ENCODE data around the gene CCNE1.
A peak's percentile ranks its signal among the peaks of the same experiment; 100 is the strongest.
"Not testable (repeated sequence)": the region's sequence is repeated elsewhere in the genome, so short reads cannot be mapped to it uniquely, and the experiment has no call there.

The CCNE1 gene

GRCh38 chr19:29819300-29819699 is 7.5 kb downstream of the CCNE1 start:
- DNase-seq, result no peak

DNA sequence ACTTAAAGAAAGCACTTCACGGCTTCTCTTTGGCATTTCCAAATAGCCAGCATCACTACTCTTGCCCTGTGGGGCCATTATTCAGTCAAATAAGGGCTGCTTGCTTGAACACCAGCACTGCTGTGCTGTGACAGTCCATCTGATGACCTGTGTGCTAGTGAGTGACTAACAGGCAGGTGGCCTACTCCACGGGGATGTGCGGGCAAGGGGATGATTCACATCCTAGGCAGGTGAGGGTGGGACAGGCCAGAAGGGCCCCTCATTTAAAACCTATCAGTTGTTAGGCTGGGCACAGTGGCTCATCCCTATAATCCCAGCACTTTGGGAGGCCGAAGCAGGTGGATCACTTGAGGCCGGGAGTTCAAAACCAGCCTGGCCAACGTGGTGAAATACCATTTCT is 8.2 kb downstream of the CCNE1 start:
- DNase-seq, result no peak

- no peak for DNase-seq
Observed at GRCh38 chr19:29823581-29824330, 12.0 kb downstream of the CCNE1 start.

GRCh38 chr19:29825263-29825662 is 13.5 kb downstream of the CCNE1 start:
- not testable (repeated sequence) for DNase-seq

GRCh38 chr19:29831041-29831548 is 19.3 kb downstream of the CCNE1 start:
- DNase-seq, result no peak

- DNase-seq, result no peak
Observed at GRCh38 chr19:29831686-29832085, 19.9 kb downstream of the CCNE1 start.

DNA sequence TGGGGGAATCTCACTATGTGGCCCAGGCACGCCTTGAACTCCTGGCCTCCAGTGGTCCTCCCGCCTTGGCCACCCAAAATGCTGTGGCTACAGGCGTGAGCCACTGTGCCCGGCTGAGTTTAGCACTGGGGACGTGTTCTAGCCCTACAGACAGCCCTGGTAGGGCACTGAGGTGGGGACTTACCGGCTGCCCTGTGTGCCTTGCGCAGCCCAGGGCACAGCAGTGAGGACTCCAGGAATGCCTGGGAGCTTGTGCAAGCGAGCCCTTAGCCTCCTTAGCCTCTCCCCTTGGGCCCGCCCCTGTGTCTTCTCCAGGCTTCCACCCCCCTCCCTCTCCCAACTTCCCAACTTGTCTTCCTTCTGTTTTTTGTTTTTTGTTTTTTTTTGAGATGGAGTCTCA is 21.0 kb downstream of the CCNE1 start:
- no peak for DNase-seq

DNA sequence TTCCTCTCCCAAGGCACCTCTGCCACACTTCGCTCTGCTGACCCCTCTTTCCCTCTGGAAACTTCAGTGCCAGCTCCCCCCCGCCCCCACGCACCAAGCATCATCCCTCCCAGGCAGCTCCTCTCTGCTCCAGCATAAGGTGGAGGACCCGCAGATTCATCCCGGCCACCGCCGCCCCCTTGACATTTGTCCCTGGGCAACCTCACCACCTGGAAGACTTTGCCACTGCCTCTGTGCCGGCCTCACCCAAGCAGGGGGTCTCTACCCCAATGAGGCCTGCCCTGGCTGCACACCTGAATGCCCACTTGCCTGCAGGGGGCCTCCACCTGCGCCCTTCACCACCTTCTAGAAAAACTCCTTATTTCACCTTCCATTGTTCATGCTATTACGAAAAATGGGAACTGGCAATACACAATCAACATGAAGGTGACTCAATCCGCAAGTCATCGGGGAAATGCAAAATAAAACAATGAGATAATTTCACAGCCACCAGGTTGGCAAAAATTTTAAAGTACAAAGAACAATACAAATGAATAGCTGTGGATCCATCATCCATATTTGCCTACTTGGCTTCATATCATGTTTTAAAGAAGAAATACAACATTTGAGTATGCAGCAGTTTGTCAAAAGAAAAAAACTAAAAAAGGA is 21.9 kb downstream of the CCNE1 start:
- no peak for DNase-seq

DNA sequence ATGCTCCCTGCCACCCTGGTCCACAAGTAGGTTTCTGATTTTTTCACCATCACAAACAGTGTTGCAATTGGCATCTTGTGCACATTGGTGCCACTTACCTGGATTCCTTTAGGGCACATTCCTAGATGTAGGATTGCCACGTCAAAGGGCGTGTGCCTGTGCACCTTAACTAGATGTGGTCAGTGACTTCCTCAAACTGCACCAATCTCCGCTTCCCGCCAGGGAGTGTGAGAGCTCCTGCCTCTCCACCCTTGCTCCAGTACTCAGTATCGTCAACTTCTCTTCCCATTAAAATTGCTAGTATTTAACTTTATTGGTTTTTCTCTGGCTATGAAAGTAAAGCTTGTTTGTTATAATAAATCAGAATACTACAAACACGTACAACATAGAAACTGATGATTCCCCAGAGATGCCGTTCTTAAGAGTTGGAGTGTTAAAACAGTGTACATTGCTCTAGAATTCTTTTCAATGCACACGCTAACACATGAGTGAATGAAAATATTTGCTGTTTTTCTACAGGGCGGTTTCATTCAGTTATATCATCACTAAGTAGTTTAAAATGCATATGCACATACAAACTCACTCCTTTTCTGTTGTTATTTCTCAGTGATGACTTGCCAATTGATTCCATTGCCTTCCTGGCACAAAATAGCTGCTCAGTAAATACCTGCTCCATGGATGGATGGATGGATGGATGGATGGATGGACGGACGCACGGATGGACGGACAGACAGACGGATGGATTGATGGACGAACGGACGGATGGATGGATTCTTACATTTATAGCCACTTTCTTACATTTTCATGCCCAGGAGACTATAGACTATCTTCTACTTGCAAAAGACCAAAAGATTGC is 23.4 kb downstream of the CCNE1 start:
- no peak for DNase-seq

DNA sequence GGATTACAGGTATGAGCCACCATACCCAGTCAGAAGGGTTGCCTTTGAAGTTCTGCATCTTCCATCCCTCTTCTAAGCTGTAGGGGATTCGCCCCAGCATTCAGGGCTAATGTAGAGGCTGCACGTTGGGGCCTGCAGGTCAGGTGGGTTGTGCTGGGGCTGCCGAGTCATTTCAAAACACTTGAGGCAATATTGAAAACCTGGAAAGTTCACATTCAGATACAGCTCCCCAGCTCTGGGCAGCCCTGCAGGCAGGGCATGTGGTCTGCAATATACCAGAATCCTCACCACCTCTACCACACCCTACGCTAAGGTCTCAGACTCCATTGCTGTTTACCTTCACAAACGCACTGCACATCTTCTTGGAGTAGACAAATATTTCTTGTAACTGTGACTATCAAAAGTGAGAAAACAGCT is 24.6 kb downstream of the CCNE1 start:
- DNase-seq, result no peak

DNA sequence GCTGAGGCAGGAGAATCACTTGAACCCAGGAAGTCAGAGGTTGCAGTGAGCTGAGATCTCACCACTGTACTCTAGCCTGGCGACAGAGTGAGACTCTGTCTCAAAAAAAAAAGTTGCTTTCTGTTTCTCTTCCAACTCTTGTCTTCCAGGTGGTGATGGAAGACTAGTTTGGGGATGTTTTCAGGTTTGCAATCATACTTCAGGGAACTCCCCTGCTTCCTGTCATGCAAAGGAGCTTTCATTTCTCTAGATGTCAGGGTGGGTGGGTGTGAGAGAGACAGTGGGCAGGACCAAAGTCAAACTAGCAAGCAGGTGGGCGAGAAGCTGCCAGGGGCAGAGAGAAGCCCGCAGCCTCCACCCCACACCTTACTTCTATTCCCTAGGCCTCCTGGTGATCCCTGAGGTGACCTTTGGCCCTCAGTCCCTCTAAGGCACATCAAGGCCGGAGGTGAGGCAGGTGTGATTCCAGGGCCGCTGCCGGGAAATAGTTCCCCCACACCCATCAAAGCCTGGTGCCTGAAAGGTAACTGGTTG is 25.7 kb downstream of the CCNE1 start:
- DNase-seq, result no peak

- no peak for DNase-seq
Observed at GRCh38 chr19:29837996-29838395, 26.2 kb downstream of the CCNE1 start.

- no peak for DNase-seq
Observed at GRCh38 chr19:29840066-29840950, 28.5 kb downstream of the CCNE1 start.

DNA sequence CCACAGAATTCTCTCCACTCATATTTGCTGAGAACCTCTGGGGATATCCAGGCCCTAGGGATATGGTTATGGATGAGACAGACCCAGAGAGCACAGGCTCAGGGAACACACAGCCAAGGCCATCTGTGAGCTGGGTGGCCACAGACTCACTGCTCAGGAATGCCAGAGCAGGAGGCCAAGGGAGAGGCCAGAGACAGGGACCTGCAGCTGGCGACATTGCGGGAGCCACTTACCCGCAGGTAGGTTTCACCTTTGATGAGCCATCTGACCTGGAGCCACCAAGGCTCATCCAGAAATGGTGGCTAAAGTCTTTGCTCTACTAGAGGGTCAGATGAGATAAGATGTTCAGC is 29.4 kb downstream of the CCNE1 start:
- no peak for DNase-seq

DNA sequence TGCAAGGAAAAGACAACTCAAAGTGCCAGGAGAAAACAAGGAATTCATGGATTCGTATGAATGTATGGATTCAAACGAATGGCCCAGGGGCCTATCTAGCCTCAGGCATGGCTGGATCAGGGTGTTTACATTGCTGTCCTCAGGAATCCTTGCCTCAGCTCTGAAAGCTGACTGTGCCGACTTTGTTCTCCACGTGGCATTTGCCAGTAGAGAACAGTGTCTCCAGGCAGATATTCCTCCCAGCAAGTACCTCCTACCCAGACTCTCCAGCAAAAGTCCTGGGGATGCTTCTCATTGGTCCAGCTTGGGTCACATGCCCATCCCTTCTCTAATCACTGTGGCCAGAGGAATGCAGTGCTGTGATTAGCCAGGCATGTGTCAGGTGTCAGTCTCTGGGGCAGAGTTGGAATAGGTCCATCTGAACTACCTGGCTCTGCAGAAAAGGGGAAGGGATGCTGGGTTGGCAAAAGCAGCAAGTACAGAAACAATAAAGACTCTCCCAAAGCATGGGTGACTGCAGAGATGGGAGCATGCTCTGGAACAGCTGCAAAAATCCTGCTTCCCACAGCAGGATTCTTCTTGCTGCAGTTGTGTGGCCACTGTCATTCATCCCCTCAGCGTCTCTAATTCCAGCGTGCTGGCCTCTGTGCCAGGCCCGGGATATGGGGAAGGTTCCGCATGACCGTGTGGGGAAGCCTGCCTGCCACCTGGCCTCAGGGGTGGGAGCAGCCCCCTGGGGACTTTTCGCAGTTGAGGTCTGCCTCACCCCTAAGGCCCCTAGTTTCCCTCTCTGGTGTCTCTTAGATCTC is 30.0 kb downstream of the CCNE1 start:
- no peak for DNase-seq

- DNase-seq, result no peak
Observed at GRCh38 chr19:29842471-29843179, 30.8 kb downstream of the CCNE1 start.

DNA sequence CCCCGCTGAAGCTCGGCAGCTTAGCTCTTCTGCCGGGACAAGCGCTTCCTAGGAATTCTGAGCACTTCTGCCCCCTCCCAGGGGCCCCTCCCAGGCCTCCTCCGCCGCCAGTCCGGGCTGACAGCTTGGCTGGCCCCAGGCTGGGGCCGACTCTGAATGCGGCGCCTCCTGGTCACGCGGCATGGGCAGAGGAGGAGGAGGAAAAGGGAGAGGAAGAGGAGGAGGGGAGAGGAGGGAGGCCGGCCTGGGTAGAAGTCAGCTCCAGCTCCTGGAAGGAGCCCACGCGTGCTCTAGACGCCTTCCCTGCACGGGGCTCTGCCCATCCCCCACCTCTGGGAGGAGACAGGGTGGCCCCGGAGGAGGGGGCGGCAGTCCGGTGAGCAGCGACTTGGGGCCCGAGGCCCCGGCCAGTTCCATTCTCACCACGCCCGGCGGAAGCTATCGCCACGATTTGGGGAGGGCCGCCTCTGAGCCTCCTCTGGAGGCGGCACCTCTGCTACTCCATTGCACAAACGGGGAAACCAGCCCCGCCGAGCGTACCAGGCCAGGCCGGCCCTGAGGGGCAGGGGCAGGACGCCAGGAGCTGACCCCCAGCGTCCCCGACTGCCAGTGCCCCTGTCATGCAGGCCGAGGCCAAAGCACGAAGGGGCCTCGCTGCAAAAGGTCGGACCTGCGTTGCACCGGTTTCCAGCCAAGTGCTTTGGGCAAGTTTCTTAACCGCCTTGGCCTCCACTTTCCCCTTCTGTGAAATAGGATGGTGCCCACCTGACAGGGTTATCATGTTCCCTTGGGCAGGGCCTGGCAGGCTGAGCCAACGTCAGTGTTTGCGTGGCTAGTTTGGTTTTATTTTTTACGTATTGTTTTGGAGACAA is 31.6 kb downstream of the CCNE1 start:
- no peak for DNase-seq

DNA sequence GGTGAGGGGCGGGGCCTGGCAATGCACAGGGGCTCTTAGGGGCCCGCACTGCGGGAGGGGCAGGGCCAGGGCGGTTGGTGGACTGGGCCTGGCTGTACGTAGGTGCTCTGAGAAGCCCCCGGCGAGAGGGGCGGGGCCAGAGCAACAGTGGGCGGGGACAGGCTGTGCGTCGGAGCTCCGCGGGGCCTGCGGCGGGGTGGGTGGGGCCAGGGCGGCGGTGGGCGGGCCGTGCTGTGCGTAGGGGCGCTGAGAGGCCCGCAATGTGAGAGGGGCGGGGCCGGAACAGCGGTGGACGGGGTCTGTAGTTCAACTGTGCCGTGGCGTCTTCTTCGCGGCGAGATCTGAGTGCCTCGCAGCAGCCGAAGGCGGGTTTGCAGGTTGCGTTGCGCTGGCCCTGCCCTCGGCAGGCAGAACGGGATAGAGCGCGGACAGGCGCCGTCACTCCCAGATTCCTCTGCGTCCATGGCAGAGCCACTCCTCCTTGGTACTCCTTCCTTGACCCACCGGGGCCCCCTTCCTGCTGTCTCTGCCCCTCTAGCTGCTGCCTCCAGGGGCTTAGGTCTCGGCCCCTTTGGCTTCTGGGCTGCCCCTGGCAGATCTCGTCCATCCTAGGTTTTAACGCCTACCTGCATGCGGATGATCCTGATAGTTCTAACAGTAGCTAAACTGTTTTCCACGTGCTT is 33.2 kb downstream of the CCNE1 start:
- peak; percentile 52 for DNase-seq

- DNase-seq, result no peak
Observed at GRCh38 chr19:29845574-29846176, 33.9 kb downstream of the CCNE1 start.

All from NCI-H1694 (cell line).